Measurements from ENCODE around the gene MATR3.

The MATR3 gene

GRCh38 chr5:139296862-139297326 lies 3.4 kb downstream of the MATR3 start:
- no peak for DNase-seq (ENCODE audit: low read depth in 2 of 2)
- no peak overlapping the region for H3K4me3 ChIP-seq (replicated peaks in 1 of 2; ENCODE audit: low read depth in 2 of 2, low read length in 2 of 2)
- TF ChIP-seq CTCF (IDR thresholded peaks at IDR 0.05; ENCODE audit: low read depth, low read length), result no peak

GRCh38 chr5:139297439-139298133 lies 4.0 kb downstream of the MATR3 start:
- TF ChIP-seq CTCF (IDR thresholded peaks at IDR 0.05; ENCODE audit: low read depth, low read length), result no peak
- DNase-seq (ENCODE audit: low read depth in 2 of 2), result no peak
- no peak overlapping the region for H3K4me3 ChIP-seq (replicated peaks in 1 of 2; ENCODE audit: low read depth in 2 of 2, low read length in 2 of 2)

GRCh38 chr5:139298242-139298641 lies 4.7 kb downstream of the MATR3 start:
- TF ChIP-seq CTCF (IDR thresholded peaks at IDR 0.05; ENCODE audit: low read depth, low read length), result no peak
- no peak overlapping the region for H3K4me3 ChIP-seq (replicated peaks in 1 of 2; ENCODE audit: low read depth in 2 of 2, low read length in 2 of 2)
- no peak for DNase-seq (ENCODE audit: low read depth in 2 of 2)

GRCh38 chr5:139299486-139299885 lies 5.9 kb downstream of the MATR3 start:
- H3K4me3 ChIP-seq (replicated peaks in 1 of 2; ENCODE audit: low read depth in 2 of 2, low read length in 2 of 2), result no peak overlapping the region
- DNase-seq (ENCODE audit: low read depth in 2 of 2), result no peak
- TF ChIP-seq CTCF (IDR thresholded peaks at IDR 0.05; ENCODE audit: low read depth, low read length), result no peak

GRCh38 chr5:139301808-139302499 lies 8.4 kb downstream of the MATR3 start:
- H3K4me3 ChIP-seq (replicated peaks in 1 of 2; ENCODE audit: low read depth in 2 of 2, low read length in 2 of 2), result no peak overlapping the region
- no peak for TF ChIP-seq CTCF (IDR thresholded peaks at IDR 0.05; ENCODE audit: low read depth, low read length)
- no peak for DNase-seq (ENCODE audit: low read depth in 2 of 2)

- no peak for DNase-seq (ENCODE audit: low read depth in 2 of 2)
- TF ChIP-seq CTCF (IDR thresholded peaks at IDR 0.05; ENCODE audit: low read depth, low read length), result no peak
- H3K4me3 ChIP-seq (replicated peaks in 1 of 2; ENCODE audit: low read depth in 2 of 2, low read length in 2 of 2), result no peak overlapping the region
These were observed 11.1 kb downstream of the MATR3 start for GRCh38 chr5:139304391-139305324.

Measured in cardiac fibroblast (primary cell).